PC-3 (cell line): Measurements from ENCODE around the gene NEDD4.

Experiments used
- CTCF ChIP-seq: fragments of 300-600 bp; sonication (generic); conservative IDR thresholded peaks from 2 replicates; pipeline ENCODE4 v1.5.1; 2017; ENCODE audit warnings: antibody characterized with exemption, low read depth, mild to moderate bottlenecking, low read length
- EZH2phosphoT487 ChIP-seq: fragments of 300-600 bp; sonication (generic); IDR thresholded peaks from 2 replicates; pipeline ENCODE4 v1.6.1; 2018; ENCODE audit warnings: mild to moderate bottlenecking, antibody characterized with exemption, low read length, borderline replicate concordance

- TF ChIP-seq CTCF (no peak), EZH2phosphoT487 (no peak)
Observed at GRCh38 chr15:56035166-56035565, 41.8 kb upstream of the NEDD4 start.
